PFSK-1 (cell line): Measurements from ENCODE around the gene SPNS3.

ENCODE experiments used
- FOXP2 ChIP-seq: optimal IDR thresholded peaks from 2 replicates; pipeline ENCODE3; 2011; ENCODE audit warnings: borderline replicate concordance, control low read depth, inconsistent platforms; ENCODE audit not compliant: insufficient read depth; ENCODE audit errors: extremely low read length, extremely low read depth
- POLR2AphosphoS5 ChIP-seq: IDR thresholded peaks from 2 replicates; pipeline ENCODE4 v1.6.1; 2012; ENCODE audit warnings: low read depth, mild to moderate bottlenecking, control low read depth, low read length, moderate library complexity
- REST ChIP-seq, 2 experiments: IDR thresholded peaks; 2 replicates each; pipeline versions ENCODE4 v1.6.1 to v1.8.0; 2011 to 2012; ENCODE audit warnings: low read depth in 2 of 2, low read length in 2 of 2, control low read depth in 1 of 2, inconsistent platforms in 1 of 2, mild to moderate bottlenecking in 1 of 2, moderate library complexity in 1 of 2; ENCODE audit not compliant: insufficient read depth in 1 of 2
- SIN3A ChIP-seq: IDR thresholded peaks from 2 replicates; pipeline ENCODE4 v1.6.1; 2012; ENCODE audit warnings: mild to moderate bottlenecking, low read length, moderate library complexity, borderline replicate concordance; ENCODE audit not compliant: insufficient read depth
- TAF1 ChIP-seq: IDR thresholded peaks from 2 replicates; pipeline ENCODE4 v1.6.1; 2012; ENCODE audit warnings: low read length, control low read depth, borderline replicate concordance; ENCODE audit not compliant: insufficient read depth

SPNS3 gene

GRCh38 chr17:4505187-4505586 is 71.4 kb downstream of the SPNS3 start:
- no peak for TF ChIP-seq SIN3A
- TF ChIP-seq POLR2AphosphoS5 = no peak
- TF ChIP-seq FOXP2 = no peak
- no peak for TF ChIP-seq REST (IDR thresholded peaks at IDR 0.05; ENCODE audit: insufficient read depth in 1 of 2, low read depth in 2 of 2, low read length in 2 of 2)
- no peak for TF ChIP-seq TAF1

- TF ChIP-seq SIN3A = no peak
- TF ChIP-seq FOXP2 = no peak
- no peak for TF ChIP-seq REST (IDR thresholded peaks at IDR 0.05; ENCODE audit: insufficient read depth in 1 of 2, low read depth in 2 of 2, low read length in 2 of 2)
- TF ChIP-seq TAF1 = no peak
- no peak for TF ChIP-seq POLR2AphosphoS5
Observed at GRCh38 chr17:4506175-4506813, 72.6 kb downstream of the SPNS3 start.

GRCh38 chr17:4506892-4507291 is 73.2 kb downstream of the SPNS3 start:
- TF ChIP-seq FOXP2 (no peak), POLR2AphosphoS5 (no peak), TAF1 (no peak), REST (IDR thresholded peaks at IDR 0.05; ENCODE audit: insufficient read depth in 1 of 2, low read depth in 2 of 2, low read length in 2 of 2) (no peak), SIN3A (no peak)

GRCh38 chr17:4507361-4508111 is 73.8 kb downstream of the SPNS3 start:
- TF ChIP-seq FOXP2 (no peak), POLR2AphosphoS5 (no peak), TAF1 (no peak), REST (IDR thresholded peaks at IDR 0.05; ENCODE audit: insufficient read depth in 1 of 2, low read depth in 2 of 2, low read length in 2 of 2) (no peak), SIN3A (no peak)
